ENCODE data around the gene DISC1.

DNA sequence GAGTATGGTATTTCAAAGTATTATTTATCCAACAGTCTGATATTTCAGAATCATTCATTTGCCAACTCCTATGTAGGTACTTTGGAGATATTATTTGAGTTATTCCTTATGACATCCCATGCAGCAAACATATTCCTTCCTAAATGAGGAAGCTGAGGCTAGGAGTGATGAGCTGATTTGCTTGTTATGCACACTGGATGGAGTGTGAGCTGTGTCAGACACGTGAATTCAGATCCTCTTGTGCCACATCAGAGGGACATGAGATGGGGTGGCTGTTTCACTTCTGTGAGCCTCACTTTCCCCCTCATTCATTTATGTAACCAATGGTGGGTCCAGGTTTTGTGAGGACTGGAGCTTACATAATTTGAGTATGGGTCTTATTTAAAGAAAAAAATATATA lies 215.9 kb downstream of the DISC1 start:
- TF ChIP-seq, protein P1, sequence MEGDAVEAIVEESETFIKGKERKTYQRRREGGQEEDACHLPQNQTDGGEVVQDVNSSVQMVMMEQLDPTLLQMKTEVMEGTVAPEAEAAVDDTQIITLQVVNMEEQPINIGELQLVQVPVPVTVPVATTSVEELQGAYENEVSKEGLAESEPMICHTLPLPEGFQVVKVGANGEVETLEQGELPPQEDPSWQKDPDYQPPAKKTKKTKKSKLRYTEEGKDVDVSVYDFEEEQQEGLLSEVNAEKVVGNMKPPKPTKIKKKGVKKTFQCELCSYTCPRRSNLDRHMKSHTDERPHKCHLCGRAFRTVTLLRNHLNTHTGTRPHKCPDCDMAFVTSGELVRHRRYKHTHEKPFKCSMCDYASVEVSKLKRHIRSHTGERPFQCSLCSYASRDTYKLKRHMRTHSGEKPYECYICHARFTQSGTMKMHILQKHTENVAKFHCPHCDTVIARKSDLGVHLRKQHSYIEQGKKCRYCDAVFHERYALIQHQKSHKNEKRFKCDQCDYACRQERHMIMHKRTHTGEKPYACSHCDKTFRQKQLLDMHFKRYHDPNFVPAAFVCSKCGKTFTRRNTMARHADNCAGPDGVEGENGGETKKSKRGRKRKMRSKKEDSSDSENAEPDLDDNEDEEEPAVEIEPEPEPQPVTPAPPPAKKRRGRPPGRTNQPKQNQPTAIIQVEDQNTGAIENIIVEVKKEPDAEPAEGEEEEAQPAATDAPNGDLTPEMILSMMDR (conservative IDR thresholded peaks at IDR 0.05 in 1 of 2, IDR thresholded peaks at IDR 0.05 in 1 of 2; ENCODE audit: low read depth in 1 of 2, low read length in 2 of 2), result no peak
- TF ChIP-seq EZH2 (IDR thresholded peaks at IDR 0.05; ENCODE audit: low read length, missing control alignments), result no peak

Data from fibroblast of lung (primary cell).